Activated naive CD4-positive, alpha-beta T cell treated with anti-CD3 and anti-CD28 coated beads, Interleukin-2, amount 50 U/mL, for 72 hours (primary cell): Measurements from ENCODE around the gene TMEM150C. TPM values are rescaled to one million over a fixed set of nuclear protein-coding genes. Genes with fewer than 3 reads are reported as not detected.

ENCODE experiments used
- total RNA-seq, 2 donors: library from RNA; stranded (reverse); gene quantifications; one replicate each; pipeline ENCODE4 v1.2.3, GENCODE V29; 2022

The TMEM150C gene
- total RNA-seq, 2 donors from 2014 or later: not detected

Other genes starting within 250 kb of the TMEM150C start
- gene HNRNPD, start 188.0 kb downstream of the TMEM150C start, total RNA-seq: 100 to 1,000 TPM; 260 to 462 TPM
- gene HNRNPDL, start 131.5 kb downstream of the TMEM150C start, total RNA-seq: 100 to 1,000 TPM; 166 to 309 TPM
- 10 to 100 TPM; 43.7 to 62.2 TPM for gene ENOPH1, start 131.4 kb downstream of the TMEM150C start, total RNA-seq
- 1 to 10 TPM in 1 of 2 donors, under 1 TPM in 1; 0.52 to 1.9 TPM for gene SCD5, start 236.8 kb upstream of the TMEM150C start, total RNA-seq